GM12878 (cell line): ENCODE results near the gene DOCK7. TPM values are rescaled to one million over a fixed set of nuclear protein-coding genes. Genes with fewer than 3 reads are reported as not detected.

Experiments
- ATAC-seq: fragments of 200-7000 bp; cut with Tn5 transposase; 3 replicates; pipeline ENCODE4 v1.9.1; 2020; ENCODE audit warnings: mild to moderate bottlenecking, moderate library complexity
- BruUV-seq: library from RNA; stranded (reverse); fragments of 400-500 nt; replicated peaks from 2 replicates; lab custom pipeline; 2021; lab: Mats Ljungman, UMichigan
- CTCF ChIA-PET: fragments of 300-600 bp; sonication (Branson Sonifier 250); formaldehyde crosslinking; extraction: SDS; loops from one replicate; lab custom pipeline; 2021; ENCODE audit warnings: inconsistent platforms; lab: Yijun Ruan, JAX
- POLR2A ChIA-PET: fragments of 350-600 bp; formaldehyde crosslinking; extraction: SDS; loops from one replicate; lab custom pipeline; 2021; ENCODE audit warnings: inconsistent platforms; lab: Charles Lee
- RAD21 ChIA-PET: fragments of 300-600 bp; sonication (Branson Sonifier 250); formaldehyde crosslinking; loops from one replicate; lab custom pipeline; 2023; ENCODE audit warnings: antibody characterized with exemption; ENCODE audit not compliant: unreplicated experiment; lab: Charles Lee
- SMC1A ChIA-PET: fragments of 300-600 bp; sonication (Branson Sonifier 250); formaldehyde crosslinking; loops from one replicate; lab custom pipeline; 2023; ENCODE audit not compliant: unreplicated experiment, uncharacterized antibody; lab: Charles Lee
- DNase-seq: peaks from one replicate; pipeline ENCODE4 v3.0.0-alpha.2; 2011; ENCODE audit warnings: low read depth, low spot score
- FAIRE-seq: peaks from 3 replicates; lab custom pipeline; 2011; peaks lifted over from hg19 to GRCh38; lab: Jason Lieb, UNC
- H2AFZ ChIP-seq: 2 replicates; pipeline ENCODE4 v1.6.0; 2011; ENCODE audit warnings: low read depth, low read length, control low read depth; ENCODE audit not compliant: control insufficient read depth
- H3K27ac ChIP-seq: 2 replicates; pipeline ENCODE4 v1.5.1; 2011; ENCODE audit warnings: control low read depth; ENCODE audit not compliant: control insufficient read depth, insufficient read depth
- H3K27me3 ChIP-seq, 2 experiments: replicated peaks in 1 of 2; 2 replicates each; pipeline versions ENCODE4 v1.6.0 to v1.6.1; 2011; ENCODE audit warnings: low read length in 1 of 2; ENCODE audit not compliant: control insufficient read depth in 2 of 2, insufficient read depth in 2 of 2
- H3K36me3 ChIP-seq, 2 experiments: 2 replicates each; pipeline ENCODE4 v1.5.1; 2011; ENCODE audit warnings: low read length in 1 of 2; ENCODE audit not compliant: control insufficient read depth in 2 of 2, insufficient read depth in 2 of 2
- H3K4me1 ChIP-seq: 2 replicates; pipeline ENCODE4 v1.6.1; 2011; ENCODE audit warnings: mild to moderate bottlenecking, low read length, moderate library complexity, mixed read lengths; ENCODE audit not compliant: control insufficient read depth, insufficient read depth
- H3K4me2 ChIP-seq: 2 replicates; pipeline ENCODE4 v1.6.0; 2011; ENCODE audit warnings: control low read depth; ENCODE audit not compliant: control insufficient read depth, insufficient read depth
- H3K4me3 ChIP-seq: fragments of 200-600 bp; sonication (generic); 2 replicates; pipeline ENCODE4 v1.5.1; 2016
- H3K79me2 ChIP-seq: 2 replicates; pipeline ENCODE4 v1.6.0; 2011; ENCODE audit warnings: low read length; ENCODE audit not compliant: control insufficient read depth, insufficient read depth
- H3K9ac ChIP-seq: 2 replicates; pipeline ENCODE4 v1.8.0; 2011; ENCODE audit warnings: low read length, control low read depth, mixed read lengths; ENCODE audit not compliant: control insufficient read depth, insufficient read depth
- H3K9me3 ChIP-seq: replicated peaks from 3 replicates; pipeline ENCODE4 v1.5.1; 2011; ENCODE audit warnings: mild to moderate bottlenecking, low read length; ENCODE audit not compliant: control insufficient read depth, insufficient read depth
- H4K20me1 ChIP-seq: 2 replicates; pipeline ENCODE4 v1.6.0; 2011; ENCODE audit not compliant: control insufficient read depth, insufficient read depth
- BACH1 ChIP-seq: fragments of 450-650 bp; IDR thresholded peaks from 2 replicates; pipeline ENCODE4 v1.6.1; 2017; ENCODE audit warnings: mild to moderate bottlenecking, borderline replicate concordance
- BCL3 ChIP-seq: IDR thresholded peaks from 2 replicates; pipeline ENCODE4 v1.6.1; 2011; ENCODE audit warnings: borderline replicate concordance, low read depth, mild to moderate bottlenecking, moderate library complexity, low read length; ENCODE audit not compliant: insufficient read depth, poor library complexity, severe bottlenecking
- E4F1 ChIP-seq: fragments of 450-650 bp; IDR thresholded peaks from 2 replicates; pipeline ENCODE4 v1.6.1; 2018; ENCODE audit warnings: borderline replicate concordance, mild to moderate bottlenecking; ENCODE audit not compliant: partially characterized antibody
- HCFC1 ChIP-seq: fragments of 150-350 bp; IDR thresholded peaks from 2 replicates; pipeline ENCODE4 v1.6.1; 2014; ENCODE audit warnings: low read length
- IRF5 ChIP-seq: fragments of 450-650 bp; IDR thresholded peaks from 2 replicates; pipeline ENCODE4 v1.6.1; 2017; ENCODE audit warnings: borderline replicate concordance
- JUNB ChIP-seq: IDR thresholded peaks from 2 replicates; pipeline ENCODE4 v1.6.1; 2016; ENCODE audit warnings: antibody characterized with exemption, mild to moderate bottlenecking
- PRDM15 ChIP-seq: fragments of 450-650 bp; formaldehyde crosslinking; IDR thresholded peaks from 2 replicates; pipeline ENCODE4 v1.4.0; 2020; ENCODE audit warnings: mild to moderate bottlenecking, moderate library complexity
- TCF3 ChIP-seq: IDR thresholded peaks from 2 replicates; pipeline ENCODE4 v1.6.1; 2012; ENCODE audit warnings: low read depth, mild to moderate bottlenecking, low read length, borderline replicate concordance; ENCODE audit not compliant: insufficient read depth
- WGBS: methylation state at CpG from one replicate; pipeline ENCODE4 v1.1.6; 2016; ENCODE audit warnings: low lambda C conversion rate; ENCODE audit not compliant: insufficient replicate concordance, insufficient coverage; ENCODE audit errors: missing lambda C conversion rate; 5-methylcytosine and 5-hydroxymethylcytosine counted together
- in situ Hi-C: fragments of 300-500 bp; cut with MboI; formaldehyde crosslinking; loops from 9 replicates; pipeline ENCODE4 v1.14.3; 2018; ENCODE audit warnings: mixed read lengths
- intact Hi-C: fragments of 100-400 bp; cut with micrococcal nuclease; formaldehyde crosslinking; loops from one replicate; pipeline ENCODE4 v1.14.2; 2022; ENCODE audit not compliant: unreplicated experiment
- polyA plus RNA-seq, 11 experiments: library from polyadenylated mRNA; depleted of rRNA in 4 of 11; unstranded in 6 of 11; stranded (reverse) in 5 of 11; fragments of >200 nt; fragmentation: Nextera tagmentation in 4 of 11; fragmentation: Illumina TruSeq in 1 of 11; extraction: Ambion mirVana in 4 of 11; extraction: Trizol in 1 of 11; gene quantifications; 1 replicate in 1 of 11; 2 replicates in 10 of 11; pipeline versions ENCODE4 v1.2.1 to v1.2.3, GENCODE V29; 2011 to 2016; ENCODE audit warnings: inconsistent platforms in 2 of 11, missing spikeins in 2 of 11, low read depth in 1 of 11
- total RNA-seq, 4 experiments: library from RNA; depleted of rRNA in 3 of 4; stranded (reverse); fragments of >200 nt in 3 of 4; fragmentation: Illumina TruSeq in 1 of 4; extraction: Trizol in 1 of 4; gene quantifications; 2 replicates each; pipeline versions ENCODE4 v1.2.1 to v1.2.3, GENCODE V29; 2013 to 2021

The DOCK7 gene
- total and polyA plus RNA-seq, 10 of the 15 experiments (the other 5 are each of a cell fraction or from before 2014, with no cell fraction given) = 4.8 to 34.6 (median 26.9) TPM

GRCh38 chr1:62523860-62524259 lies 164.3 kb downstream of the DOCK7 start:
- no peaks in the 10 kb centered on the region for H3K79me2 ChIP-seq
- SMC1A ChIA-PET = no interaction called here
- 97% methylated on average over 2 of the region's 2 CpGs for WGBS
- intact Hi-C loops = no loop called here
- POLR2A ChIA-PET = no interaction called here
- BruUV-seq = no TSS peak
- RAD21 ChIA-PET = no interaction called here
- H3K27me3 ChIP-seq = no peaks in the 10 kb centered on the region
- in situ Hi-C loops = no loop called here
- CTCF ChIA-PET = interaction anchor here (0.8 to 1.5 kb wide), 4 partner anchors 13 to 222 kb away, joined by 3 to 5 read pairs (median 4); no protein-coding TSS in a partner anchor
- FAIRE-seq (no peak), DNase-seq (no peak), ATAC-seq (no peak)
- H4K20me1 ChIP-seq = no peaks in the 10 kb centered on the region
- H2AFZ ChIP-seq = no peak overlapping the region
- no peak for TF ChIP-seq E4F1
- no peak for TF ChIP-seq PRDM15
- TF ChIP-seq IRF5 = no peak
- no peak for TF ChIP-seq BACH1
- no peak for TF ChIP-seq JUNB
- no peak for TF ChIP-seq BCL3
- no peak for TF ChIP-seq TCF3
- TF ChIP-seq HCFC1 = no peak
- no peaks in the 10 kb centered on the region for H3K9me3 ChIP-seq
- H3K4me1 ChIP-seq = no peaks in the 10 kb centered on the region
- H3K4me2 ChIP-seq = no peak overlapping the region
- H3K36me3 ChIP-seq = no peaks in the 10 kb centered on the region; a peak in 1 of 4 replicates
- H3K4me3 ChIP-seq = no peak overlapping the region
- H3K9ac ChIP-seq = no peak overlapping the region
- no peak overlapping the region for H3K27ac ChIP-seq
